GM21737 (cell line): ENCODE data around the gene PERM1.
"Not testable (repeated sequence)": the region's sequence is repeated elsewhere in the genome, so short reads cannot be mapped to it uniquely, and the experiment has no call there.

Experiments
- ATAC-seq: cut with Tn5 transposase; IDR thresholded peaks from one replicate; pipeline ENCODE4 v1.9.1; 2021; ENCODE audit warnings: mild to moderate bottlenecking, moderate library complexity; ENCODE audit not compliant: unreplicated experiment

PERM1 gene, protein sequence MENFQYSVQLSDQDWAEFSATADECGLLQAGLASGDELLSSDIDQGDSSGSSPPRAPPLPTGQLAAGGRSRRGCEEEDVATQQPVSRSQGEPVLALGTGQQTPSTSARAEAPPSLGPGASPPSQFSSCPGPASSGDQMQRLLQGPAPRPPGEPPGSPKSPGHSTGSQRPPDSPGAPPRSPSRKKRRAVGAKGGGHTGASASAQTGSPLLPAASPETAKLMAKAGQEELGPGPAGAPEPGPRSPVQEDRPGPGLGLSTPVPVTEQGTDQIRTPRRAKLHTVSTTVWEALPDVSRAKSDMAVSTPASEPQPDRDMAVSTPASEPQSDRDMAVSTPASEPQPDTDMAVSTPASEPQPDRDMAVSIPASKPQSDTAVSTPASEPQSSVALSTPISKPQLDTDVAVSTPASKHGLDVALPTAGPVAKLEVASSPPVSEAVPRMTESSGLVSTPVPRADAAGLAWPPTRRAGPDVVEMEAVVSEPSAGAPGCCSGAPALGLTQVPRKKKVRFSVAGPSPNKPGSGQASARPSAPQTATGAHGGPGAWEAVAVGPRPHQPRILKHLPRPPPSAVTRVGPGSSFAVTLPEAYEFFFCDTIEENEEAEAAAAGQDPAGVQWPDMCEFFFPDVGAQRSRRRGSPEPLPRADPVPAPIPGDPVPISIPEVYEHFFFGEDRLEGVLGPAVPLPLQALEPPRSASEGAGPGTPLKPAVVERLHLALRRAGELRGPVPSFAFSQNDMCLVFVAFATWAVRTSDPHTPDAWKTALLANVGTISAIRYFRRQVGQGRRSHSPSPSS

DNA sequence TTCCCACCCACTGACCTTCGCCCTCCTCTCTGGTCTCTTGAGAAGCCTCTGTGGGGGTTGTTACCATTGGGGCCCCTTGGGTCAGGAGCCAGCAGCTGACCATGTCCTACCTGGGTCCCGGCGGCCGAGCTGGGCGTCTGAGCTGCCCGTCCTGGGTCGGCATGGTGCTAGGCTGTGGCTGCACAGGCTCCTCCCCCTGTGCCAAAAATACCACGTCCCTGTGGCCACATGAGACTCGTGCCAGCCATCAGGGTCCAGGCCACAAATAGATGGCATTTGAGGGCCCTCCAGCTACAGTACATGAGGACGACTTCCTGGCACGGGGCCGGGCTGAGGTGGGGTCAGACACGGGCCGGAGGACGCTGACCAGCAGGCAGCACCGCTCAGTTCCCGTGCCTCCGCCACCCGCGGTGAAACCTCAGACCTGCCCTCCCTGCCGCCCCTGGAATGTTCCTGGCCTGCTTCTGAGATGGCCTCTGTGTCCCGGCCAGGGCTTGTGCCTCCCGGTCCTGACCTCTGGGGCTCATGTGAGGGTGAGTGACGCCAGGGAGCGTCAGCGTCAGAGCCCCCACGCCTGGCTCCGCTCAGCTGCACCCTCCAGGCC, at the start of gene PERM1:
Gene PERM1, minus strand, starts transcription at position 139 of the 604 bp plus-strand sequence. CDS start 1,064 bp downstream, outside the sequence.
- ATAC-seq, result no peak

DNA sequence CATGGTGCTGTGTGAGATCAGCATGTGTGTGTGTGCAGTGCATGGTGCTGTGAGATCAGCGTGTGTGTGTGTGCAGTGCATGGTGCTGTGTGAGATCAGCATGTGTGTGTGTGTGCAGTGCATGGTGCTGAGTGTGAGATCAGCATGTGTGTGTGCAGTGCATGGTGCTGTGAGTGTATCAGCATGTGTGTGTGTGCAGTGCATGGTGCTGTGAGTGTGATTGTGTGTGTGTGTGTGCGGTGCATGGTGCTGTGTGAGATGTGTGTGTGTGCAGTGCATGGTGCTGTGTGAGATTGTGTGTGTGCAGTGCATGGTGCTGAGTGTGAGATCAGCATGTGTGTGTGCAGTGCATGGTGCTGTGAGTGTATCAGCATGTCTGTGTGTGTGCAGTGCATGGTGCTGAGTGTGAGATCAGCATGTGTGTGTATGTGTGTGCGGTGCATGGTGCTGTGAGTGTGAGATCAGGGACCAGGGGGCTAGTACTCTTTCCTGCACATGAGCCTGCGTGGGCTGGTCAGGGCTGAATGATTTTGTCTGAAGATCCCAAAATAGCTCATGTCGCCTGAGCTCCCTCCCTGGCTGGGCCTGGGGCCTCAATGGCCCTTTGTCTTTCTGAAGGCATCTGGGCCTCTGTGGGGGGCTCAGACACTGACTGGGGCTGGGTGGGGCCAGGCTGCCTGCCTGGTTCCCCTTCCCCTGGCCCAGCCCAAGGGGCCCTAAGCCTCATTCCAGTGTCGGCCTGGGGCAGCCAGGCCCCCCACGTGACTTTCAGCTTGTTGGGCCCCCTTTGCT, 49.2 kb upstream of the PERM1 start:
- ATAC-seq, result not testable (repeated sequence)

DNA sequence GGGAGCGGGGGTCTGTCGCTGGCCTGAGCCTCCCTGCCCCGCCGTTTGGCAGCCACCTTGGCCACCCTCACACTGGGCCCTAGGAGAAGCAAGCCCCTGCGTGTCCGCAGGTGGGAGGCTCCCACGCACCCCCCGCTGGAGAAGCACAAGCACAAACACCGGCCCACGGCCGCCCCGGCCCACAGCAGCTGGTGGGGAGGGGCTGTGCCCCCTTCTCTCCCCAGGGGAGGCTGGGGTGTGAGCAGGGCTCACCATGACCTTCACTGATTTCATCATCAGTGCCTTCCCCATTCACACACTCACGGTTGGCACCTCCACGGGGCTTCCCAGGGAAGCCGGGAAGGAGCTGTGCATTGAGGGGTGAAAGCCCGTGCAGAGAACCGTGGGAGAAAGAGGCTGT, 45.9 kb upstream of the PERM1 start:
- no peak for ATAC-seq

DNA sequence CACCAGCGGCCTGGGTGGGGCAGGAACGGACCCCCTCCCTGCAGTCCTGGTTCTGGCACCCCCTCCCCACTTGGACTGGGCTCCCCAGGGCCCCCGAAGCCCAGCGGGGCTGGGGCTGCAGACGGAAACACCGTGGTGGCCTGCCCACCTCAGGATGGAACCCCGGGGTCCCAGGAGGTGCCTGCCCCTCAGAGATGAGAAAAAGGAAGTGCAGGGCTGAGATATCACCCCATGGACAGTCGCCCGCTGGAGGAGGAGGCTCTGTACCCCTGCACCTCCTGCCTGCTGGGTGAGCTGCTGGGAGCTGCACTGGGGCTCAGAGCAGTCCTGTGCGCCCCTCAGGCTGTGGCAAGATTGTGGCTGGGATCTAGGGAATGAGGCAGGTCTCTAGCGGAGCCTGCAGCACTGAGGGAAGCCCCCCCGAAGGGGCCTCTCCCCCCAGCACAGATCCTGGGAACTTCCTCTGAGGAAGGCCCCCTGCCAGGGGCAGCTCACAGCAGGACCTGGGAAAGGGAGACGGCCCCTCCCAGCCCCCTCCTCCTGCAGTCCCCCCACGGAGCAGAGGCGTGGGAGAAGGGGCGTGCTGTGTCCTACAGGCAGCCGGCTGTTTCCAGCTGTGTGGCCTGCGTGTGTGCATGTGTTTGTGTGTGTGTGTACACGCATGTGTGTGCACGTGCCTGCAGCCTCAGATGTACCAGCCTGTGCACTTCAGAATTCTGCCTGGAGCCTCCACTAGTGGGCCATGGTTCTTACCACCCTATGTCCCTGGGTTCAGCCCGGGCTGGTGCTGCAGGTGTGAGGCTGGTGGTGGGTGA, 44.9 kb upstream of the PERM1 start:
- ATAC-seq, result no peak

DNA sequence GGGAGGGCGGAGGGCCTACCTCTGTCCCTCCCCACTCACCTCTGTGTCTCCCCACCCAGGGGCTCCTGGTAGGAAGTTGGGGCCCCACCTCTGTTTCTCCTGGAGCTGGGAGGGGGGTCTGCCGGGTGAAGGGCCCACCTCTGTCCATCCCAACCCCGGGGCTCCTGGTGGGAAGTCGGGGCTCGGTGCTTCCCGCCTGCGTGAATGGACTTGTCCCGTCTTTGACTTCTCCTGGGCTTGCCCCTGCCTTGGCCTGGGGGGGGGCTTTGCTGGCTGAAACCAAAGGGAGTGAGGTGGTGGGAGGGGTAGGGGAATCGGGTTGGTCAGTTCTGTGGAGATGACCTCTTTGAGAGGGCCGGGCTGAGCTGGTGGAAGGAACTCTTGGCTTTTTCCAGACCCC, 43.8 kb upstream of the PERM1 start:
- no peak for ATAC-seq

DNA sequence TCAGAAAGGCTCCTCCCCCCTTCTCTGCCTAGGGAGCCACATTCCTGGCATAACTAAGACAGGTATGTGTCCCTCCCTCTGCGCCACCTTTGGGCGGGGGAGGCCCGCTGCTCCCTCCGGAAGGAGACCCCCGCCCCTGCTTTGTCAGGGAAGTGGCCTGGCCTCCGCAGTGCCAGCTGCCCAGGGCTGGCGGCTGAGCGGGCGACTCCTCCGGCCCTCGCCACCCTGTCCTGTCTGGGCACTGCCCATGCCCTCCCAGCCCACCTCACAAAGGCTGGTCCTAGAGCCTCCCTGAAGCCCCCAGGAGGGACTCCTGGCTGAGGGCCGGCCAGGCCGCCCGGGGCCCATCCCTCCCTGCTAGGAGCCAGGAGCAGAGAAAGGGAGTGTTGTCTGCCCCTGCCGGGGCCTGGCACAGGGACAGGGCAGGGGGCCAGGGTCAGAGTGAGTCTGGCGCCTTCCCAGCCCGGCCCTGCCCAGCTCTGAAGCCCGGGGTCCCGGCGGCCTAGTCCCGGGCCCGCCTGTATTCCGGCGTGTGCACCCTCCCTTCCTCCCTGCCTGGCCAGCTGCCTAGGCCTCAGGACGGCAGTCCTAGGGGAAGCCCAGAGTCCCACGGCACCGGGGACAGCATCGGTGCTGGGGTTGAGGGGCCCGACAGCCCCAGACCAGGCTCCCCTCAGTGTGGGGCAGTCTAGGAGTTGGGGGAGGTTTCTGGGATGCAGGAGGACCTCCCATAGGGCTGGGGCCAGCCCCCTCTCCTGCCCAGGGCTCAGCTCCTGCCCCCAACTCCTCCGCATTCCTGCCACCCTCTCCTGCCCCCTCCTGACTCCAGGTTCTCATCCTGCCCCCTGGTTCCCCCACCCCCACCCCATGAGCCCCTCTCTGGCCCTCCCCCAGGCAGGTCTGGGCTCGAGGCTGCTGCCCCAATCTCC, 43.1 kb upstream of the PERM1 start:
- ATAC-seq, result no peak

DNA sequence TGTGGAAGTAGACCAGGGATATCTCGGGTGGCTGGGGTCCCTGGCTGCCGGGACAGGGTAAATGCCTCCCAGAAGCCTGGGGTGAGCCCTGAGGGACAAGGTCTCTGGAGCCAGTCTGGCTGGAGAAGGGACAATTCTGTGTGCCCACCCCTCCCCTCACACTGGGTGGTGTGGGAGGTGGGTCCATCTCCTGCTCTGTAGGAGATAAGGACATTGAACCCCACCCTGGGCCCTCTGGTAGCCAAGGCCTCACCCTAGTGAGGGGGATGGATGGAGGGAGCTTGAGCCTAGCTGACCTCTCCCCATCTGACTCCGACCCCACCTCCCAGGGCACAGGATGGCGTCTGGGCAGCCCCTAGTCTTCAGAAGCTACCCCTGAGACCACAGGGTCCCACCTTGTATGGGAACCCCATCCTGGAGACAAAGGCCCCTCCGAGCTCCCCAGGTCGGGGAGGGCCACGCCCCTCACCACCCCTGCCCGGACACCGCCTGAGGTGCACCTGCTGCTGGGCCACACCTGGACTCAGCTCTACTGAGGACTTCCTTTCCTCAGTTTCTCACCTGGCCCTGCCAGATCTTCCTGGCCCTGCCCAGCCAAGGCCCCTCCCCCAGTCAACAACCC, 42.4 kb upstream of the PERM1 start:
- no peak for ATAC-seq

DNA sequence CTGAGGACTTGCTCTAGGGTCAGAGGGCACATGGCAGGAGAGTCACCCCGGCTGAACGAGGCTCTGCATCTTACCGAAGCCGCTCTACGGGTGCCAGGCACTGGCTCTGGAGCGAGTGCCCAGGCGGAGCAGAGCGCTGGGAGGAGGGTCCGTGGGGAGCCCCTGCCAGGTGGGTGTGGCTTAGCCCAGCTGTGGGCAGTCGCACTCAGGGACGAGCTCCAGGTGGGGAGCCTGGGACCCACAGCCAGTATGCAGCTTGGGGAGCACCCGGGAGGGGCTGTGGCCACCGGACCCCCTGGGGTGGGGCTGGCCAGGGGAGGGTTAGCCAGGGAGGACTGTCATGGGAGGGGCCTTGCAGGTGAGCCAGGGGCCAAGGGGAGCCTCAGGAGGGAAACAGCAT, 41.8 kb upstream of the PERM1 start:
- no peak for ATAC-seq

DNA sequence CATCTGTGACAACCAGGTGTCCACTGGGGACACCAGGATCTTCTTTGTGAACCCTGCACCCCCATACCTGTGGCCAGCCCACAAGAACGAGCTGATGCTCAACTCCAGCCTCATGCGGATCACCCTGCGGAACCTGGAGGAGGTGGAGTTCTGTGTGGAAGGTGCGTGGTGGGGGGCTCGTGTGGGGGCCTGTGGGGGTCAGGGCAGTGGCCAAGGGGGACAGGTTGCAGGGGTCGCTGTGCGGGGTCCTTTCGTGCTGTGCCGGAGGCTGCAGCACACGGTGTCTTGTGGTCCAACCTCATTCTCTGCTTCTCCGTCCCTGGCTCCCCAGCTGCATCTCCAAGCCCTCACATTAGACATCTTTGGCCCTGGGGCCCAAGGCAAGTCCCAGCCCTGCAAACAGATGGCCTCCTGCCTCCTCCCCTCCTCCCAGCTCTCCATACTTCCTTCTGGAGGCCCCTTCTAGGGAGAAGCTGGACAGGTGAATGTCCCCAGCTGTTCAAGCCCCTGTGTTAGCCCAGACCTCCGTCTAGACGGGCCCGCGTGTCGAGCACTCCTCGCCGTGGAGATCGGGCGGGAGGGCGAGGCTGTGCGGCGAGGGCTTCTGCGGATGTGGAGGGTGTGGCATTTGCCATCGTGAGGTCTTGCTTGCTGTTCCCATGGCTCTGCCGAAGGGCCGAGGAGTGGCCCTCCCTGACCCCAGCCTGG, 40.6 kb upstream of the PERM1 start:
- ATAC-seq, result no peak

DNA sequence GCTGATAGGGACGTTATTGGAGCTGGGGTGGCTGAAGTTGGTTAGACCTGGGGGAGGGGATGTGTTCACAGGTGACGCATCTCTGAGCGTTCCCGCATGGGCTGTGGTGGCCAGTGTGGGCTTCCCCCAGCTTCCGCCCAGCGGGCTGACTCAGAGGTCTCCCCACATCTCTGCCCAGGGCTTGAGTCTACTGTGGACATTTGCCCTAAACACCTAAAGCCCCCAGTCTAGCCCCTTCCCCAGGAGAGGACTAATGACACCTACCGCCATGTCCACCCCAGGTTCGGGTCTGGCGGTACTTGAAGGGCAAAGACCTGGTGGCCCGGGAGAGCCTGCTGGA, 40.0 kb upstream of the PERM1 start:
- ATAC-seq, result no peak

DNA sequence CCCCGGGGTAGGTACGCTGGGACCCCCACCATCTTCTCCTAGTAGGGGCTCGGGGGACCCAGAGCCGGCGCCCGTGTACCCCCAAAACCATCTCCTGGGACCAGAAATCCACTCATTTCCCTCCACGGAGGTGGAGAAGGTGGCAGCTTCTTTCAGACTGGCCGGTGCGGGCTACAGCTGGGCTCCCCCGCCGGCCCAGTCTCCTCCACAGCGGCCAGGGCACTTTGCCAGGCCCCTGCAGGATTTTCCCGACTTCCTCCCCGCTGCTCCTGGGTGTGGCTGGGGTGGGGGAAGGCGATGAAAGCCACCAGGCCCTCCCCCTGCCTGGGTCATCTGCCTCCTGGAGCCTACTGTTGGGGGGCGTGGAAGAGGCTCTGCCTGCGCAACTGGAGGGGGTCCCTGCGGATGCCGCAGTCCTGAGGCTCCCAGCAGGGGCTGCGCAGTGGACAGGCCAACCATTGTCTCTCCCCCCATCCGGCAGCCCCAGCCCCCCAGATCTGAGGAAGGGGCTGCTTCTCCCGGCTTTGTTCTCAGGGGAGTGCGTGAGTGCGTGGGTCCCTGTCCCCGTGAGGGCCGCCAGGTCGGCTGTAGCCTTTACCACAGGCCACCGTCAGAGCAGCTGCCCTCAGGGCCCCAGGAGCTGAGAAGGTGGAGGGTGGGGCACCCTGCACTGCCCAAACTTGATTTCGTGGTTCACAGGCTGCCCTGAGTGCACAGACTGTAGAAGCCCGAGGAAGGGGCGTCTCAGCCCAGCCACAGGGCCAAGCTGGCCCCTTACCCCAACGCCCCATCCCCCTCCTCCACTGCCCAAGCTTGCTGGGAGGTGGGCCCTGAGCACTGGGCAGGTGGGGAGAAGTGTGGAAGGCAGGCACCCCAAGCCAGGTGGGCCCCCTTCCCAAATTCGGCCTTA, 39.4 kb upstream of the PERM1 start:
- no peak for ATAC-seq

DNA sequence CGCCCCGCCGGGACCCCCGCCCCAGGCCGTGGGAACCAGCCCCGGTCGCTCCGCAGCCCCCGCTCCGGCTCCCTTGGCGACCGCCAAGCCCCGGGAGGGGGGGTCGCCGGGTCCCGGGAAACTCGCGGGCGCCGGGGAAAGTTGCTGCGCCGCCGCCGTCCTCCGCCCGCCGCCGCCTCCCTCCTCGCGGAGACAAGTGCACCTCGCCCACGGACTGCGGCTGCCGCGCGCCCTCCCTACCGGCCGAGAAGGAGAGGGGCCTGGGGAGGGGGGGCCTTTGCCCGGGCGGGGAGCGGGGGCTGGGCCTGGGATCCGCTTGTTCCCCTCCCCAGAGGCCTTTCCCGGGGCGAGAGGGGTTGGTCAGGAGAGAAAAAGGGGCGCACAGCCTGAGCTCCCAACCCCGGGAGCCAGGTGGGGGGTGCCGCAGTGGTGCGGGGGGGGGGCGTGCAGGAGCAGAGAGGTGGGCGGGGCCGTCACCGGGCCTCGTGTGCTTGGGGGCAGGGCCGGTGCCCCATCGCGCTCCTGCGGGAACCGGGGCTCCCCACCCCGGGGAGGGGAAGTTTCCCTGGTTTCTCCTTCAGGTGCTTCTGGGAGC, 38.6 kb upstream of the PERM1 start:
- ATAC-seq, result peak; percentile 12

DNA sequence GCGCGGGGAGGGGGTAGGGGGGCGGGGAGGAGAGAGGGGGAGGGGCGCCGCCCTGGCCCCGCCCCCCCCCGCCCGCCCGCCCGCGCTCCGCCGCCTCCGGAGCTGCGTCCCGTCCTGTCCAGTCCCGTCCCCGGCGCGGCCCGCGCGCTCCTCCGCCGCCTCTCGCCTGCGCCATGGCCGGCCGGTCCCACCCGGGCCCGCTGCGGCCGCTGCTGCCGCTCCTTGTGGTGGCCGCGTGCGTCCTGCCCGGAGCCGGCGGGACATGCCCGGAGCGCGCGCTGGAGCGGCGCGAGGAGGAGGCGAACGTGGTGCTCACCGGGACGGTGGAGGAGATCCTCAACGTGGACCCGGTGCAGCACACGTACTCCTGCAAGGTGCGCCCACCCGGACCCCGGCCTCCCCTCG, 38.1 kb upstream of the PERM1 start, which contains the start of gene AGRN:
Gene AGRN, plus strand, starts transcription at position 121 of the 405 bp plus-strand sequence. Its CDS starts 53 bp downstream, at position 174.
- ATAC-seq, result peak; percentile 22

DNA sequence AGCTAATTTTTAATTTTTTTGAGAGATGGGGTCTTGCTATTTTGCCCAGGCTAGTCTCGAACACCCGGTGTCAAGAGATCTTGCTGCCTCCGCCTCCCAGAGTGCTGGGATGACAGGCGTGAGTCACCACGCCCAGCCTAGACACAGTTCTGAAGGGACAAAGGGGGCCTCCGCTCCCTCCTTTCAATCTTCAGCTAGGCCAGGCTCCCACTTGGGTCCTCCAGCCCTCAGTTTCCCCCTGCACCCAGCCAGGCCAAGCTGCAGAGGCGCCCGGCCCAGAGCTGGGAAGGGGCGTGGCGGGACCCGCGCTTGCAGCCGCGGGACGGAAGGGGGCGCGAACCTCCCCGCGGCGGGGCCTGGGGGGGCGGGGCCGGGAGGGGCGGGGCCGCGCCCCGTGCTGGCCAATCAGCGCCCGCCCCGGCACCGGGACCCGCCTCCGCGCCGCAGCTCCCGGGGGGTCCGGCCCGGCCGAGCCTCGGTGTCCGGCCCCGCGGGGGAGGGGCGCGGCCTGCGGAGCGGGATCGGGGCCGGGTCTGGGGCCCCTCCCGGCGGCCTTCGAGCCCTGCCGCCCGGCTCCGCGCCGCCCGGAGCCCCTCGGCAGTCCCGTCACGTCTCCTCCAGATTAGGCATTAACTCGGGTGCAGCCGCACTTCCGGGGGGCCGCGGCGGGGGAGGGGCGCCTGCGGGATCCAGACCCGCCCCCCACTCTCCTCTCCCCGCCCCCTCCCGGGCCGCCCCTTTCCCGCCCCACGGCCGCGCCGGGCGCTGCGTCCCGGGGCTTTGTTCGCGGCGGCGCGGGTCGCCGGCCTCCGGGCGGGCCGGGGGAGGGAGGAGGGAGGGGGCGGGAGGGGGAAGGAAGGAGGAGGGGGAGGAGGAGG, 37.5 kb upstream of the PERM1 start:
- peak; percentile 66 for ATAC-seq

DNA sequence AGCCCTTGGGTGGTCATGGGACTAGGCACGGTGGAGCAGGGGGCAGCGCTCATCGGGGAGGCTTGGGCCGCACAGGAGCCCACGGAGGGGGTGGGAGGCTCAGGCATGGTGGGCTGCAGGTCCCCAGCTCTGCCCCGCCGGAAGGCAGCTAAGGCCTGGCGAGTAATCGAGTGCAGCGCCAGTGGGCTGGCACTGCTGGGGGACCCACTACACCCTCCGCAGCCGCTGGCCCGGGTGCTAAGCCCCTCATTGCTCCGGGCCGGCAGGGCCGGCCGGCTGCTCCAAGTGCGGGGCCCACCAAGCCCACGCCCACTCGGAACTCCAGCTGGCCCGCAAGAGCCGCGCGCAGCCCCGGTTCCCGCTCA, 36.4 kb upstream of the PERM1 start:
- not testable (repeated sequence) for ATAC-seq
